IPS-15b (cell line): Measurements from ENCODE around the gene PLOD2.

Experiments
- H3K27me3 ChIP-seq: one replicate; pipeline ENCODE4 v1.6.1; 2013; ENCODE audit warnings: low read length; ENCODE audit not compliant: control insufficient read depth, insufficient read depth
- H3K36me3 ChIP-seq: one replicate; pipeline ENCODE4 v1.6.1; 2013; ENCODE audit warnings: low read length; ENCODE audit not compliant: control insufficient read depth, insufficient read depth
- H3K4me1 ChIP-seq: one replicate; pipeline ENCODE4 v1.6.1; 2013; ENCODE audit warnings: mild to moderate bottlenecking, low read length; ENCODE audit not compliant: control insufficient read depth, insufficient read depth
- H3K4me3 ChIP-seq: one replicate; pipeline ENCODE4 v1.5.1; 2013; ENCODE audit warnings: low read depth, low read length
- H3K9ac ChIP-seq: one replicate; pipeline ENCODE4 v1.6.1; 2013; ENCODE audit warnings: low read depth, mild to moderate bottlenecking, low read length
- H3K9me3 ChIP-seq: one replicate; pipeline ENCODE4 v1.6.1; 2013; ENCODE audit warnings: mild to moderate bottlenecking, low read length; ENCODE audit not compliant: control insufficient read depth, insufficient read depth

Gene PLOD2

GRCh38 chr3:146111337-146111736 is 49.6 kb downstream of the PLOD2 start:
- no peaks in the 10 kb centered on the region for H3K36me3 ChIP-seq
- no peak overlapping the region for H3K4me3 ChIP-seq
- no peak overlapping the region for H3K9ac ChIP-seq
- no peaks in the 10 kb centered on the region for H3K4me1 ChIP-seq
- no peaks in the 10 kb centered on the region for H3K9me3 ChIP-seq
- H3K27me3 ChIP-seq, result no peaks in the 10 kb centered on the region

- H3K27me3 ChIP-seq, result no peaks in the 10 kb centered on the region
- no peak overlapping the region for H3K4me3 ChIP-seq
- H3K9ac ChIP-seq, result no peak overlapping the region
- H3K36me3 ChIP-seq, result no peaks in the 10 kb centered on the region
- H3K9me3 ChIP-seq, result no peaks in the 10 kb centered on the region
- H3K4me1 ChIP-seq, result no peaks in the 10 kb centered on the region
These were observed 50.8 kb downstream of the PLOD2 start for GRCh38 chr3:146110161-146110560.

GRCh38 chr3:146106986-146107385 is 54.0 kb downstream of the PLOD2 start:
- Histone ChIP-seq H3K9me3 (no peaks in the 10 kb centered on the region), H3K9ac (no peak overlapping the region), H3K27me3 (no peaks in the 10 kb centered on the region), H3K36me3 (no peaks in the 10 kb centered on the region), H3K4me1 (peaks cover 8% of the 10 kb centered on the region), H3K4me3 (no peak overlapping the region)

GRCh38 chr3:146104068-146104467 is 56.9 kb downstream of the PLOD2 start:
- H3K4me3 ChIP-seq, result no peak overlapping the region
- H3K9me3 ChIP-seq, result no peaks in the 10 kb centered on the region
- H3K27me3 ChIP-seq, result no peaks in the 10 kb centered on the region
- H3K4me1 ChIP-seq, result peaks cover 12% of the 10 kb centered on the region
- H3K36me3 ChIP-seq, result no peaks in the 10 kb centered on the region
- no peak overlapping the region for H3K9ac ChIP-seq

GRCh38 chr3:146102885-146103284 is 58.1 kb downstream of the PLOD2 start:
- no peak overlapping the region for H3K9ac ChIP-seq
- H3K36me3 ChIP-seq, result no peaks in the 10 kb centered on the region
- H3K4me1 ChIP-seq, result peaks cover 12% of the 10 kb centered on the region
- no peaks in the 10 kb centered on the region for H3K27me3 ChIP-seq
- H3K9me3 ChIP-seq, result no peaks in the 10 kb centered on the region
- H3K4me3 ChIP-seq, result no peak overlapping the region

- no peaks in the 10 kb centered on the region for H3K27me3 ChIP-seq
- H3K36me3 ChIP-seq, result no peaks in the 10 kb centered on the region
- peaks cover 12% of the 10 kb centered on the region for H3K4me1 ChIP-seq
- H3K4me3 ChIP-seq, result no peak overlapping the region
- H3K9me3 ChIP-seq, result no peaks in the 10 kb centered on the region
- no peak overlapping the region for H3K9ac ChIP-seq
These were observed 59.4 kb downstream of the PLOD2 start for GRCh38 chr3:146101538-146101937.

GRCh38 chr3:146100825-146101444 is 60.0 kb downstream of the PLOD2 start:
- Histone ChIP-seq H3K27me3 (no peaks in the 10 kb centered on the region), H3K9me3 (no peaks in the 10 kb centered on the region), H3K4me1 (peaks cover 12% of the 10 kb centered on the region), H3K36me3 (no peaks in the 10 kb centered on the region), H3K9ac (no peak overlapping the region), H3K4me3 (no peak overlapping the region)

- Histone ChIP-seq H3K27me3 (no peaks in the 10 kb centered on the region), H3K36me3 (no peaks in the 10 kb centered on the region), H3K4me1 (peaks cover 12% of the 10 kb centered on the region)
These were observed 60.8 kb downstream of the PLOD2 start for GRCh38 chr3:146100180-146100579.

GRCh38 chr3:146099316-146099715 is 61.7 kb downstream of the PLOD2 start:
- Histone ChIP-seq H3K36me3 (no peaks in the 10 kb centered on the region), H3K27me3 (no peaks in the 10 kb centered on the region), H3K4me1 (peaks cover 9% of the 10 kb centered on the region), H3K9me3 (no peaks in the 10 kb centered on the region), H3K9ac (no peak overlapping the region), H3K4me3 (no peak overlapping the region)

More at GRCh38 chr3:146100180-146100579, 60.8 kb downstream of the PLOD2 start:
- H3K9ac ChIP-seq, result no peak overlapping the region
- H3K4me3 ChIP-seq, result no peak overlapping the region
- no peaks in the 10 kb centered on the region for H3K9me3 ChIP-seq

- no peaks in the 10 kb centered on the region for H3K9me3 ChIP-seq
- no peak overlapping the region for H3K4me3 ChIP-seq
- no peak overlapping the region for H3K9ac ChIP-seq
- no peaks in the 10 kb centered on the region for H3K4me1 ChIP-seq
- no peaks in the 10 kb centered on the region for H3K36me3 ChIP-seq
- H3K27me3 ChIP-seq, result no peaks in the 10 kb centered on the region
These were observed 67.1 kb downstream of the PLOD2 start for GRCh38 chr3:146093896-146094295.

GRCh38 chr3:146092230-146092629 is 68.8 kb downstream of the PLOD2 start:
- no peak overlapping the region for H3K9ac ChIP-seq
- H3K27me3 ChIP-seq, result no peaks in the 10 kb centered on the region
- H3K36me3 ChIP-seq, result no peaks in the 10 kb centered on the region
- no peaks in the 10 kb centered on the region for H3K9me3 ChIP-seq
- H3K4me1 ChIP-seq, result no peaks in the 10 kb centered on the region
- no peak overlapping the region for H3K4me3 ChIP-seq

- no peaks in the 10 kb centered on the region for H3K9me3 ChIP-seq
- H3K4me3 ChIP-seq, result no peak overlapping the region
- H3K27me3 ChIP-seq, result no peaks in the 10 kb centered on the region
- no peak overlapping the region for H3K9ac ChIP-seq
- no peaks in the 10 kb centered on the region for H3K36me3 ChIP-seq
- H3K4me1 ChIP-seq, result no peaks in the 10 kb centered on the region
These were observed 69.6 kb downstream of the PLOD2 start for GRCh38 chr3:146091397-146091796.
